ENCODE measurements around the gene TXNRD2. TPM values are rescaled to one million over a fixed set of nuclear protein-coding genes. Genes with fewer than 3 reads are reported as not detected.
"Not testable (repeated sequence)": the region's sequence is repeated elsewhere in the genome, so short reads cannot be mapped to it uniquely, and the experiment has no call there.

Gene TXNRD2
- total RNA-seq, 1 experiment from 2014 or later, result 23.0 TPM

DNA sequence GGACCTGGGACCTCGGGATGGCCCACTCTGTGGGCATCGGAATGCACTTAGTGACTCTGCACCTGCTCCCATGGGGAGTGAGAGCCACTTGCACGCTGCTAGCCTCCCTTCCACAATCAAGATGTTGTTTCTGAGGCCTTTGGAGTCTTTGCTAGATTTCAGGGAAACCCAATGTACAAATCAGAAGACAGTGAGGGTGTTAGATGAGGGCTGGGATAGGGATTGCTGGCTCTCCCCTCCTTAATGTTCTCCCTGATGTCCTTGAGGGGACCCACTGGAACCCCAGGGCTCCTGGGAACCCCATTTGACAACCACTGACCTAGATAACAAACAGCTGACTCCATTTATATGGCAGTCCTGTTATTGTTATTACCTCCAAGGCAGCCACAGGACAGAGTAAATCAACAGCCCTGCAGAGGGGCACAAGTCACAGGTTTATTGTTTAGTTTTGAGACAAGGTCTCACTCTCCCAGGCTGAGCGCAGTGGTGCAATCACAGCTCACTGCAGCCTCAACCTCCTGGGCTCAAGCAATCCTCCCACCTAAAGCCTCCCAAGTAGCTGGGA is 31.4 kb downstream of the TXNRD2 start:
- Histone ChIP-seq H3K79me2 (ENCODE audit: low read length) (no peaks in the 10 kb centered on the region), H3K27ac (ENCODE audit: low read length) (no peak overlapping the region), H4K20me1 (ENCODE audit: low read length) (no peaks in the 10 kb centered on the region), H3K4me3 (ENCODE audit: low read length) (no peak overlapping the region), H3K9ac (ENCODE audit: low read length) (no peak overlapping the region), H3K4me2 (ENCODE audit: low read length) (no peak overlapping the region), H3K9me3 (ENCODE audit: low read length) (no peaks in the 10 kb centered on the region), H3F3A (ENCODE audit: low read length, unreplicated experiment) (no peaks in the 10 kb centered on the region), H2AFZ (ENCODE audit: low read length) (no peak overlapping the region), H3K27me3 (ENCODE audit: low read length) (no peaks in the 10 kb centered on the region), H3K9me2 (replicated peaks; ENCODE audit: low read length) (no peaks in the 10 kb centered on the region), H3K36me3 (ENCODE audit: low read depth, low read length) (no peaks in the 10 kb centered on the region), H3K4me1 (ENCODE audit: insufficient read depth, low read length) (no peaks in the 10 kb centered on the region)
- ATAC-seq (no peak; the same call in 1 of the 2 replicates), DNase-seq (no peak)
- ChIA-PET CTCF (interaction anchor here (0.5 to 2.0 kb wide), 3 partner anchors 10 to 180 kb away, joined by 4 to 18 read pairs (median 7); no protein-coding TSS in a partner anchor), POLR2A (ENCODE audit: unreplicated experiment) (no interaction called here)
- intact Hi-C loops (cut with micrococcal nuclease), result loop anchor here (1.0 kb wide), 1 partner anchor 180 kb away; no protein-coding TSS in a partner anchor
- no TSS peak for BruUV-seq (replicated peaks)
- TF ChIP-seq EZH2 (IDR thresholded peaks at IDR 0.05; ENCODE audit: low read length, unreplicated experiment) (no peak), EZH2phosphoT487 (IDR thresholded peaks at IDR 0.05; ENCODE audit: borderline replicate concordance, low read length) (no peak)
- TF ChIP-seq, protein P1, sequence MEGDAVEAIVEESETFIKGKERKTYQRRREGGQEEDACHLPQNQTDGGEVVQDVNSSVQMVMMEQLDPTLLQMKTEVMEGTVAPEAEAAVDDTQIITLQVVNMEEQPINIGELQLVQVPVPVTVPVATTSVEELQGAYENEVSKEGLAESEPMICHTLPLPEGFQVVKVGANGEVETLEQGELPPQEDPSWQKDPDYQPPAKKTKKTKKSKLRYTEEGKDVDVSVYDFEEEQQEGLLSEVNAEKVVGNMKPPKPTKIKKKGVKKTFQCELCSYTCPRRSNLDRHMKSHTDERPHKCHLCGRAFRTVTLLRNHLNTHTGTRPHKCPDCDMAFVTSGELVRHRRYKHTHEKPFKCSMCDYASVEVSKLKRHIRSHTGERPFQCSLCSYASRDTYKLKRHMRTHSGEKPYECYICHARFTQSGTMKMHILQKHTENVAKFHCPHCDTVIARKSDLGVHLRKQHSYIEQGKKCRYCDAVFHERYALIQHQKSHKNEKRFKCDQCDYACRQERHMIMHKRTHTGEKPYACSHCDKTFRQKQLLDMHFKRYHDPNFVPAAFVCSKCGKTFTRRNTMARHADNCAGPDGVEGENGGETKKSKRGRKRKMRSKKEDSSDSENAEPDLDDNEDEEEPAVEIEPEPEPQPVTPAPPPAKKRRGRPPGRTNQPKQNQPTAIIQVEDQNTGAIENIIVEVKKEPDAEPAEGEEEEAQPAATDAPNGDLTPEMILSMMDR (conservative IDR thresholded peaks at IDR 0.05; ENCODE audit: low read depth, low read length), result no peak; the same call in 1 of the 2 replicates

- no TSS peak for BruUV-seq (replicated peaks)
- peak; percentile 75 for DNase-seq
- POLR2A ChIA-PET (ENCODE audit: unreplicated experiment), result no interaction called here
- no peak overlapping the region for H3K4me3 ChIP-seq (ENCODE audit: low read length)
- H3K9me2 ChIP-seq (replicated peaks; ENCODE audit: low read length), result no peaks in the 10 kb centered on the region
- no peak overlapping the region for H3K27ac ChIP-seq (ENCODE audit: low read length)
- no peaks in the 10 kb centered on the region for H3K27me3 ChIP-seq (ENCODE audit: low read length)
- H3K9ac ChIP-seq (ENCODE audit: low read length), result no peak overlapping the region
- TF ChIP-seq EZH2phosphoT487 (IDR thresholded peaks at IDR 0.05; ENCODE audit: borderline replicate concordance, low read length), result no peak
- TF ChIP-seq, protein P1 (conservative IDR thresholded peaks at IDR 0.05; ENCODE audit: low read depth, low read length), result peak; percentile 87
- TF ChIP-seq EZH2 (IDR thresholded peaks at IDR 0.05; ENCODE audit: low read length, unreplicated experiment), result no peak
- no peaks in the 10 kb centered on the region for H3F3A ChIP-seq (ENCODE audit: low read length, unreplicated experiment)
- CTCF ChIA-PET, result interaction anchor here (0.5 to 2.0 kb wide), 3 partner anchors 11 to 179 kb away, joined by 4 to 18 read pairs (median 7); no protein-coding TSS in a partner anchor
- no peaks in the 10 kb centered on the region for H3K79me2 ChIP-seq (ENCODE audit: low read length)
- ATAC-seq, result peak; percentile 97
- intact Hi-C loops (cut with micrococcal nuclease), result loop anchor here (1.0 kb wide), 1 partner anchor 179 kb away; no protein-coding TSS in a partner anchor
- H2AFZ ChIP-seq (ENCODE audit: low read length), result no peak overlapping the region
- no peaks in the 10 kb centered on the region for H3K36me3 ChIP-seq (ENCODE audit: low read depth, low read length)
- no peaks in the 10 kb centered on the region for H4K20me1 ChIP-seq (ENCODE audit: low read length)
- H3K4me1 ChIP-seq (ENCODE audit: insufficient read depth, low read length), result no peaks in the 10 kb centered on the region
- H3K4me2 ChIP-seq (ENCODE audit: low read length), result no peak overlapping the region
- H3K9me3 ChIP-seq (ENCODE audit: low read length), result no peaks in the 10 kb centered on the region
Observed at GRCh38 chr22:19909350-19910179, 32.1 kb downstream of the TXNRD2 start.

DNA sequence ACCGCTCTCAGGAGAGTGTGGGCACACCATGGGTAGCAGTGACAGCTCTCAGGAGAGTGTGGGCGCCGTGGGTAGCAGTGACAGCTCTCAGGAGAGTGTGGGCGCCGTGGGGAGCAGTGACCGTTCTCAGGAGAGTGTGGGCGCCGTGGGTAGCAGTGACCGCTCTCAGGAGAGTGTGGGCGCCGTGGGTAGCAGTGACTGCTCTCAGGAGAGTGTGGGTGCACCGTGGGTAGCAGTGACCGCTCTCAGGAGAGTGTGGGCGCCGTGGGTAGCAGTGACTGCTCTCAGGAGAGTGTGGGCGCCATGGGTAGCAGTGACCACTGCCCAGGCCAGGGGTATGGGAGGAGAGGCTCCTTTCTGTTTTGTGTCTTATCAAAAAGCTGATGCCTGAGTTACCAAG is 33.7 kb downstream of the TXNRD2 start:
- H4K20me1 ChIP-seq (ENCODE audit: low read length); H3K9ac ChIP-seq (ENCODE audit: low read length); POLR2A ChIA-PET (ENCODE audit: unreplicated experiment); H3F3A ChIP-seq (ENCODE audit: low read length, unreplicated experiment); CTCF ChIA-PET; ATAC-seq; intact Hi-C loops (cut with micrococcal nuclease); H3K27ac ChIP-seq (ENCODE audit: low read length); H3K9me3 ChIP-seq (ENCODE audit: low read length); H3K4me2 ChIP-seq (ENCODE audit: low read length); BruUV-seq (replicated peaks); H3K27me3 ChIP-seq (ENCODE audit: low read length); H2AFZ ChIP-seq (ENCODE audit: low read length); H3K9me2 ChIP-seq (replicated peaks; ENCODE audit: low read length); H3K36me3 ChIP-seq (ENCODE audit: low read depth, low read length); H3K79me2 ChIP-seq (ENCODE audit: low read length); DNase-seq; H3K4me1 ChIP-seq (ENCODE audit: insufficient read depth, low read length); H3K4me3 ChIP-seq (ENCODE audit: low read length): not testable (repeated sequence)

DNA sequence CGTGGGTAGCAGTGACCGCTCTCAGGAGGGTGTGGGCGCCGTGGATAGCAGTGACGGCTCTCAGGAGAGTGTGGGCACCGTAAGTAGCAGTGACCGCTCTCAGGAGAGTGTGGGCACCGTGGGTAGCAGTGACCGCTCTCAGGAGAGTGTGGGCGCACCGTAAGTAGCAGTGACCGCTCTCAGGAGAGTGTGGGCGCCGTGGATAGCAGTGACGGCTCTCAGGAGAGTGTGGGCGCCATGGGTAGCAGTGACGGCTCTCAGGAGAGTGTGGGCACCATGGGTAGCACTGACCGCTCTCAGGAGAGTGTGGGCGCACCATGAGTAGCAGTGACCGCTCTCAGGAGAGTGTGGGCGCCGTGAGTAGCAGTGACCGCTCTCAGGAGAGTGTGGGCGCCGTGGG is 34.8 kb downstream of the TXNRD2 start:
- H2AFZ ChIP-seq (ENCODE audit: low read length); H3K4me1 ChIP-seq (ENCODE audit: insufficient read depth, low read length); H3K4me2 ChIP-seq (ENCODE audit: low read length); H3K79me2 ChIP-seq (ENCODE audit: low read length); H3F3A ChIP-seq (ENCODE audit: low read length, unreplicated experiment); H3K27me3 ChIP-seq (ENCODE audit: low read length); H3K9me2 ChIP-seq (replicated peaks; ENCODE audit: low read length); CTCF ChIA-PET; H3K9ac ChIP-seq (ENCODE audit: low read length); ATAC-seq; H3K4me3 ChIP-seq (ENCODE audit: low read length); DNase-seq; intact Hi-C loops (cut with micrococcal nuclease); H4K20me1 ChIP-seq (ENCODE audit: low read length); POLR2A ChIA-PET (ENCODE audit: unreplicated experiment); H3K9me3 ChIP-seq (ENCODE audit: low read length); H3K27ac ChIP-seq (ENCODE audit: low read length); H3K36me3 ChIP-seq (ENCODE audit: low read depth, low read length); BruUV-seq (replicated peaks): not testable (repeated sequence)

Data from PC-3 (cell line).